Stimulated activated CD8-positive, alpha-beta memory T cell treated with anti-CD3 and anti-CD28 coated beads, Interleukin-12 subunit alpha, Interleukin-12 subunit beta, amount 100 ng/mL, for 1 hour (primary cell): ENCODE data around the gene EPPIN.

ENCODE experiments used
- DNase-seq: peaks from one replicate; pipeline ENCODE4 v3.0.0-alpha.2; 2020; ENCODE audit warnings: low read depth

The EPPIN gene

DNA sequence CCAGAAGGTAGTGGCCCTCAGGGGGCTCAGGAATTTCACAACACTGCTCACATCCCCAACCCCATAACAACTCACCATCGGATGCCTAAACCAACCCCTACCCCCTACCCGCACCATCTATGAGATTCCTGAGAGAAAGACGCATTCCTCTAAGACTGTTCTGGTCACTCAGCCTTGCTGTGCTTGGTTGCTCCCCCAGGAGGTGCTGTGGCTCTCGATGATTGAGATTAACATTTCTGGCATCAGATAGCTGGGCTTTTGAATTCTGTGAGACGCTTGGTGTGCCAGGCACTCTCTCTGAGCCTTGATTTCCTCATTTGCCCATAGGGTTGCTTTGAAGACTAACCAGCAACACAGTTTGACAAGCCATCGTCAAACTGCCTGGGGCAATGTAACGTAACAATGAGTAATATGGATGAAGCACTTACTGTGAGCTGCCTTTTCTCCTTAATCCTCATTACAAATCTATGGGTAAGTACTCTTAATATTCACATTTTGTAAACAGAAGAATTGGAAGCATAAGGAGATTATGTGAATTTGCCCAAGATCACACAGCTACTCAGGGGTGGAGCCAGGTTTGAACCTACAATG is 8.9 kb downstream of the EPPIN start:
- DNase-seq = no peak

DNA sequence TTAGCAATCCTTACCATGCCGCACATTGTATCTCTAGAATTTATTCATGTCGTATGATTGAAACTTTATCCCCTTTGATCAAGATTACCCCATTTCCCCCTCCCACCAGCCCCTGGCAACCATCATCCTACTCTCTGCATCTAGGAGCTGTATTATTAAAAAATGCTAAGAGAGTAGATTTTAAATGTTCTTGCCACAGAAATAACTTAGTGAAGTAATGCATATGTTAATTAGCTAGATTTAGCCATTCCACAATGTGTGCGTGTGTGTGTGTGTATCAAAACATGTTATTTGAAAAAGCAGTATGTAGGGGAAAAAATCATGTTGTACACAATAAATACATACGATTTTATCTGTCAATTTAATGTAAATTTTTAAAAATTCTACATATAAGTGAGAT is 19.9 kb downstream of the EPPIN start:
- DNase-seq = no peak

DNA sequence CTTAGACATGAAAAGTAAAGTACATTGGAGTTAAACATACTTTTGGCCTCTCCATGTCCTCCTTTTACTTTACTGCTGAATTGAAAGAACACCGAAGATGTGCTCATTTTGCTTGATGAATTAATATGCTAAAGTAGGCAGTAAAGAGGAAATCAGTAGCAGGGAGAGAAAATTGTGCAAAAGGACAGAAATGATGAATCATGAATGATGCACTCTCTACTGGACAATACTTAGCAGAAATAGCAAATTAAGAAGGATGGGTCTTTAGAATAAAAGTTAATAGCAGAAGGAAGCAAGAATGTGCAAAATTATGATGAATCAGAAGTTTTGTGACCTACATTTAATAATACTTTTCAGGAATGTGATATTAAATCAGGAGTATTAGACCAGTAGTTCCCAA is 23.4 kb downstream of the EPPIN start:
- no peak for DNase-seq

DNA sequence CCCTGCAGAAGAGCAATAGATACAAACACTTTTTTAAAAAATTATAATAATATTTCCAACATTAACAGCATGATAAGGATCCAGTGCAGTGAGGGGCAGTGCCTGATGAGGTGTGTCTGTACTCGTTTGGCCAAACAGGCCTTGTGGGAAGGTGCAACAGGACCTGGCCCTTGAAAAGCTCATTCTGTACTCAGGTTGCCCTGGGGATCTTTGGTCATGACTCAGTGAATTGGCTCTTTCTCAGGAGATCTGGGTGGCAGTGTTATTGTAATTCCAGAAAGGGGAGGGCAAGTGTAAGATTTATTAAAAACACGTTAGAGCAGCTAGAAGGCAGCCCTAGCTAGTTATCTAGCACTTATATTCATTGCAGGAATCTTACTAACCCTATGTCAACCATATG is 28.9 kb downstream of the EPPIN start:
- DNase-seq = no peak

DNA sequence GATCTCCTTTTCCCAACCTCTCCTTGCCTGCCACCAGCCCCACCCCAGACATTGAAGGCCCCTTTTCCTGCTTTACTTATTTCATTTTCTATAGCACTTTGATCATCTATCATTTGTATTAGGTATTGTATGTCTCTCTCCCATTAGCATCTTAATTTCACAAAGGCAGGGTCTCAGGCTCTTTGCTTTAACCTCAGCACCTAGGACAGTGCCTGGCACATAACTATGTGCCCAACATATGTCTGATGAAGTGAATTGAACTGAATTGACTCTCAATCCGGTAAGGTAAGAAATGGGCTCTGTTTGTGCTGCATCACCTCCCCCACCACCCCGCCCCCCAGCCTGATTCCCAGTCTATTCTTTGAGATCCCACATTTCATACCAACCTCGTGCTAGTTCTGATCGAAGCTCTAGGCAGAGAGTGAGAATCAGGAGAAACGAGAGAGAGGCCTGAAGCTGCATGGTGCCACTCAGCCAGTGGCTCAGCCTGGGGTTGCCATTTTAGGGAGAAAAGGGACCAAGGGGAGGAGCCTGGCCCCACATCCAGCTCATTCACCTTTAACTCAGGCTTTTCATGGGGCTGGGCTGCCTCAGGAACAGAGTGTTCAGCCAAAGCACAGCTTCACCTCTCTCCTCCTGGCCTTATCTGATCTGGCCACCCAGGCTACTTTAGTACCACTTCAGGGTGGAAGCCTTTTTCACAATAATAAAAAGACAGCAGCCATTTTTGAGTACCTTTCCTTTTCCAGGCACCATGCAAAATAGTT is 31.9 kb downstream of the EPPIN start, which contains the start of gene SPINT3:
Gene SPINT3 (minus strand): TSS at position 476 of the 767 bp plus-strand sequence. CDS start 14 bp downstream, at position 462.
- no peak for DNase-seq

DNA sequence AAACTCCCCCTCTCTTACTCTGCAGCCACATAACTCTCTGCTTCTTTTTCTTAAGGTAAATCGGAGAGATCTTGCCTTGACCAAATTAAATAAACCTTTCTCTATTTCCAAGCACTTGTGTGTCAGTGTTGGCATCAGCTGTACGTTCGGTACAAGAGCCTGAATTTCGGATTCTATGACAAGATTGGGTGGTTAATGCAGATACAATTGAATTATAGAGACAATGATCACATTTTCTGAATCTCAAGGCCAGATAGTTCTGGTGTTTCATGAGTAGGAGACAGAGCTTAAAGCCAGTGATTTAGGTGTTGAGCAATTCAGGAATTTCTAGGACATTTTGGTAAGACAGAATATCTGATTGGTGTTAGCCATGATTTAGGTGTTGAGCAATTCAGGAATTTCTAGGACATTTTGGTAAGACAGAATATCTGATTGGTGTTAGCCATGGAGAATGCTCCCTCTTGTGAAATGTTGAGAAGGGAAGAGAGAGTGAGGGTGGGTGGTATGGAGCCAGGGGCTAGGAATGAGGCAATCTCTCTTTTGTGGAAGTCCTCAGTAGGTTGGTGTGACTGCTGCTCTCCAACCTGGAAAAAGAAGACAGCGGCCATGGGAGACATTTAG is 36.8 kb downstream of the EPPIN start:
- no peak for DNase-seq

DNA sequence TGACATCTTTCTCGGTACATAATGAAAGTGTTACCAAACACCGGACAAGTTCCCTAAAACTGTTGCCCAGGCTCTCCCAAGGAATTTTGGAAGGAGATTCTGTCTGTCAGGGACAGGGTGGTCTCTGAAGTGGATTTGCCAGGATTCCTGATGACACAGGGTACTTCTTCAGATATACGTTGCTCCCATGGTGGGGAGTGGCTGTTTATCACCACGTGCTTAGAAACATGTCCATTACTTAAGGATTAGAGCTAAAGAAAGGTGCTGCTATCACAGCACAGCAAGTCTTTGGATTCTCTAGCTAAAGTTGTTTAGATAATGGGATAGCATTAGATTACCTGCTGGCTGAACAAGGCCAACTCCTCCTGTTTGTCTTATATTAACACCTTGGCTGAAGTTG is 38.1 kb downstream of the EPPIN start:
- DNase-seq = no peak

DNA sequence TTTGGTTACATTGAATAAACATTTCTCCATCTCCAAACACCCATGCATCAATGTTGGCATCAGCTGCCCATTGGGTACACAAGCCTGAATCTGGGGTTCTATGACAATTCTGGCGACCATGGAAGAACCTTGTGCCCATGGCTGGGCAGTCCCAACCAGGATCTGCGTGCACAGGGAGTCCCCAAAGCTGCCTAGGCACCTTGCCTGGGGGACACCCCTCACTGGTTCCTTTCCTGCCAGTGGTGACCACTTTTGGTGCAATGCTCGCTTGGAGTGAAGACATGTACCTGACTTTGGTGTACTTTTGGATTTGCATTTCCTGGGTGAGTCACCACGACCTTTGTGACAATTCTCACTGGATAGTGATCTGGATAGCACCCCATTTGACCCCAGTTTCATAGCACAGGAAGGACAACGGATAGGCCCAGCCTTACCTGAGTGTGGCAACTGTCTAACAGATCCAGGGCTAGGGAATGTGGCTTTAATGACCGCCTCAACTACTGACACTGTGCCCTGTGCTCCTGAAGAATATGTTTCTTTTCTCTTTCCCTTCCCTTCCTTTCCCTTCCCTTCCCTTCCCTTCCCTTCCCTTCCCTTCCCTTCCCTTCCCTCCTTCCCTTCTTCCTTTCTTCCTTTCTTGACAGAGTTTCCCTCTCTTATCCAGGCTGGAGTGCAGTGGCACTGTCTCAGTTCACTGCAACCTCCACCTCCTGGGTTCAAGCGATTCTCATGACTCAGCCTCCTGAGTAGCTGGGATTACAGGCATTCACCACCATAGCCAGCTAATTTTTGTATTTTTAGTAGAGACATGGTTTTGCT is 38.9 kb downstream of the EPPIN start:
- DNase-seq = no peak

DNA sequence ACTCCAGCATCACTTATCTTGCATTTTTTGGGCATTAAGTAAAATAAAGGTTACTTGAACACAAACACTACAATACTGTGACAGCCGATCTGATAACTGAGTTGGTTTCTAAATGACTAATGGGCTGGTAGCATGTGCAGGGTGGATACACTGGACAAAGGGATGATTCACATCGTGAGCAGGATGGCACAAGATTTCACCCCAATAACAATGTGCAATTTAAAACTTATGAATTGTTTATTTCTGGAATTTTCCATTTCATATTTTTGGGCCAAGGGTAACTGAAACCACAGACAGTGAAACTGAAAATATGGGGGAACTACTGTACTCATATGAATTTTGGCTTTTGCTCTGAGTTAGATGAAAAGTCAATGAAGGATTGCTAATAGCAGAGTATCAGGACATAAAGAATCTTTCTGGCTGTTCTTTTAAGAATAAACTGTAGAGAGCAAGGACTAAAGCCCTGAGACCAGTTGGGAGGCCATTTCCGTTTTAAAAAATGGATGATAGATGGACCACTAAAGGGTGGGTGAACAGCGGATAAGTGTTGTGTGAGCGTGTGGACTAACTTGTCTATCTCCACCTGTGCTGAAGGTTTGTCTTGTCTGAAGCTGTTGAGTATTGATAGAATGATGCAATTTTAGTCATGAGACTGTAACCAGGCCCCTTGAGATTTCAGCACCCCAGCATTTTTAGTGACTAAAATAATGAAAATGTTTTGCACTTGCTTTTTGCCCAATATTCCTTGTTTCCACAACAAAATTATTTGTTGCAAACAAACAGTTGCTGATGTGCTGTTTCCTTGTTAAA is 40.0 kb downstream of the EPPIN start:
- no peak for DNase-seq

DNA sequence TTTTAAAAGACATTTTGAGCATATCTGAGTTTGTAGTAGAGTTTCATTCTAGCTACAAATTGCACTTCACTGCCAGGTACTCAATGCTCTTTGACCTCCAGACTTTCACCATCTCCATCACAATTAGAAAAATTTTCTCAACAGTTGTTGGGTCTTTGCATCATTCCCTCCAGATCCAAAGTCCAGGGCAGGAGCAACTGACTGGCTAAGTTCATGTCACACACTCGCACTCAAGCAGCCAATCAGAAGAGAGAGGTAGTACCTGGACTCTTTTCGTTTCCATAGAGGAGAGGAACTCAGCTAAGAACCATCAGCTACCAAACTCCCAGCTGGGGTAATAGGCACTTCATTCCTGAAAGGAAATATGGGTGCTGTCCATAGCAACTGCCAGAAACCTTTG is 40.8 kb downstream of the EPPIN start:
- no peak for DNase-seq

DNA sequence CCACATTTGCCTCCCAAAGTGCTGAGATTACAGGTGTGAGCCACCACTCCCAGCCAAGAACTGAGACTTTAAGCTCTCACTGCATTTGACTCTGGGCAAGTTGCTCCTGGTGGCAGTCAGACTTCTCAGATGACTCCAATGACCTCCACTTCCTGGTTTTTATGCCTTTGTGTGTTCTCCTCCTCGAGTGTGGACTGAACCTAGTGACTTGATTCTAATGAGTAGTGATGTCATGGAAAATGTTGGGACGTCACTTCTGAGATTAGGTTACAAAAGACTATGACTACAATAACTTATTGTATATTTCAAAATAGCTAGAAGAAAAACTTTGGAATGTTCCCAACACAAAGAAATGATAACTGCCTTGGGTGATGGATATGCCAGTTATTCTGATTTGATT is 43.8 kb downstream of the EPPIN start:
- no peak for DNase-seq

DNA sequence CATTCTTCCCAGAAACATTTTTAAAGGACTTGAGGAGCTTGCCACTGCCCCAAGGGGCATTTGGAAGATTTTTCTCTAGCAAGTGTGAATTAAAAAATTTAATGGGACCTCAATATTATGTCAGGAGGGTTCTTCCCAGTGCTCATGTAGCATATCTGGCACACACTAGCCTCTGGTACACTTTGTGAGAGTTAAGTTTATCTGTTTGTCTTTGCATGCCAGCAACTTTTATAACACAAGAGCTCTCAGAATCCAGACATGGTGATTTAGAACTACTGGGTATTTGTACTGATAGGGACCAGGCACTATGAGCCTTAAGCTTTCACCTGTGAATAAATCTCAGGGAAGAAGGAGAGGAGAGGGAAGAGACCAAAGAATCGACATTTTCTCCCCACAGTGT is 44.6 kb downstream of the EPPIN start:
- DNase-seq = no peak

DNA sequence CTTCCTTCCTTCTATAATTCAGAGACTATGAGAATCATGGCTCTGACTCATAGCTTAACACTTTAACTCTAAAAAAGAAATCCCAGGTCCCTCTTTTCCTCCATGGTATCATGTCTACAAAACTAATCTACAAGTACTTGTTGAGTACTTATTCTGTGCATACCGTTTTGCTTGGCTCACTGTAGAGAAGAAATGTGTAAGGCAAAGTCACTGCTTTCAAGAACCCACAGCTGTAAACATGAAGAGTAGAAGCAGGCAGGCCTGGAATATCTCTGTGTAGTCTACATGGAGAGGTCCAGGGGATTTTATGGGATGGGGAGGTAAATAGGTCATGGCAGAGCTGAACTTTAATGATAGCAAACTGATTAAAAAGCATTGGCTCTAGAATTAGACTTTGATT is 45.6 kb downstream of the EPPIN start:
- no peak for DNase-seq

DNA sequence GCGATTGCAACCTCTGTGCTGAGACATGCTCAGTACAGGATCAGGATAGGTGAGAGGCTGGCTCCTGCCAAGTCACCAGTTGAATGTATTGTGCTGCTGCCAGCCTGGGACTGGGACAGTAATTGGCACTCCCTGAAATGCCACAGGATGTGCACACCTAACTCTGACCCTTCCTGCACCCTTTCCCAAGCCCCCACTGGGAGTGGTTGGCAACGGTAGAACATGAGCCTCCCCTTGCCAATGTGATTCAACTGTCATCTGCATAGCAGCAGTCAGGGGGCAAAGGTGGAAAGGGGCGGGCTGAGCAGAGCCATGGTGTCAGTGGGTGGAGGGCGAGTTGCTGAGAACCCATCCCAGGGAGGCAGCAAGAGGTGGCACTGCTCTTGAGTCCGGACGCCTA is 47.2 kb downstream of the EPPIN start:
- no peak for DNase-seq

DNA sequence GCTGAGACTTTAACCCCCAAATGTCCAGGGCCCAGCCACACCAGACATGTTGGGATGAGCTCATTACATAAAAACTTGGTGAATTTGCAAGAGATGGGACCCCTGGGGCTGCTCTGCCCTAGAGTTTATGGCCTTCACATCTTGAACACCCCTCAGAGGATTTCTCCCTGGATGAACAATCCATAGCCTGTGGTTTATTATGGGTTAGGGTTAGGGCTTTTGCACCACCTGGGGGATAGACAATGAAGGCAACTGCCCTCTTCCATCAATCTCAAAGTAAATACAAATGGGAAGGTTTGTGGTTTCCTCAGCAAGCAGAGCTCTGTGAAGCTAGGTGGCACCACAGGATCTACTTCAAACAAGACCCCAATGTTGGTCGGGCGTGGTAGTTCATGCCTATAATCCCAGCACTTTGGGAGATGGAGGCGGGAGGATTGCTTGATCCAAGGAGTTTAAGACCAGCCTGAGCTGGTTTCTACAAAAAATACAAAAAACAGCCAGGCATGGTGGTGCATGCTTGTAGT is 49.2 kb downstream of the EPPIN start:
- DNase-seq = no peak

DNA sequence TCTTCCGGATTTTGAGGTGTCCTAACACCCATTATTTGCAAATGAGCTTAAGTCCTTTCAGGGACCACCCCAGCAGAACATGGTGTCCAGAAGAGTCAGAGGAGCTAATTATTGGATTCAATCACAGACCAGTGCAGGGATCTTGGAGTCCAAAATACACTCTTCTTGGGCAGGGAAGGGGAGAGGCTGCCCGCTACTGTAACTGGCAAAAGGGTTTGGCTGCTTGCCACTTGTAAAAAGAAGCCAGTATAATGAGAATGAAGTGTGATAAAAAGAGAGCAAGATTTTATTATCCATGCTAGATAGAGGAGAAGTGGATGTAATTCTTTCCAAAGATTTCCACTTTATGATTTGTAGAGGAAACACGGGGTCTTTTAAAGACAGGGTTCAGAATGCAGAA is 51.0 kb downstream of the EPPIN start:
- DNase-seq = no peak

DNA sequence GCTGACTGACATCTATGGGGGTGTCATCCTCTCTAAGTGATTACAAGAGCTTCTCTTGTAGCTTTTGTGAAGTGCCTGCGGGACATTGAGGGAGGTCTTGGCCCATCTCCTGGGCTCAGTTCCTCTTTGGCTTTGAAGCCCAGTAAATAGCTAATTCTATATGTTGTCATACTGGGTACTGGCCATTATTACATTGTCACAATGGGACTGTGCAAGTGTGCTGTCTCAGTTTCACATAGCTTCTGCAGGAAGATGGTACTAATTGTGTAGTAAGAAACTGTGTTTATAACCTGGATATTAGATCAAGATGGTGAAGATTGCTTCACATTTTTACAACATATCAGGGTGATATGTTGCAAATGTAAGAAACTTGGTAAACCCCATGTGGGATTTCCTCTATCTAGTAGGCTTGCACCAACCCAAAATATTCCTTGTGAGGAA is 51.7 kb downstream of the EPPIN start:
- no peak for DNase-seq
